Activated T-cell treated with anti-CD3 and anti-CD28 coated beads, Interleukin-2, amount 50 U/mL, for 72 hours (primary cell): ENCODE results near the gene C9orf50. TPM values are rescaled to one million over a fixed set of nuclear protein-coding genes. Genes with fewer than 3 reads are reported as not detected.

Experiments used
- ATAC-seq, 2 donors: fragments of 150-1000 bp; cut with Tn5 transposase; replicated peaks in 1 of 2; 2 replicates each; pipeline ENCODE4 v1.10.0; 2021; ENCODE audit warnings: moderate library complexity in 2 of 2, mild to moderate bottlenecking in 1 of 2
- DNase-seq, 2 donors: peaks; one replicate each; pipeline ENCODE4 v3.0.0; 2021 to 2022; ENCODE audit warnings: mixed read lengths in 1 of 2
- H3K27ac Mint-ChIP-seq: one replicate; pipeline ENCODE4 v1.8.0; 2022; ENCODE audit warnings: mild to moderate bottlenecking, moderate library complexity, mixed read lengths
- H3K27me3 Mint-ChIP-seq: one replicate; pipeline ENCODE4 v1.8.0; 2022; ENCODE audit warnings: low read depth, mixed read lengths
- H3K36me3 Mint-ChIP-seq, 2 donors: one replicate each; pipeline ENCODE4 v1.8.0; 2022; ENCODE audit warnings: mixed read lengths in 2 of 2, mild to moderate bottlenecking in 1 of 2; ENCODE audit not compliant: insufficient read depth in 2 of 2
- H3K4me1 Mint-ChIP-seq: one replicate; pipeline ENCODE4 v1.8.0; 2022; ENCODE audit warnings: low read depth, mixed read lengths
- H3K4me3 Mint-ChIP-seq, 2 donors: one replicate each; pipeline ENCODE4 v1.8.0; 2022; ENCODE audit warnings: mild to moderate bottlenecking in 2 of 2, mixed read lengths in 2 of 2, moderate library complexity in 2 of 2
- H3K9me3 Mint-ChIP-seq, 2 donors: one replicate each; pipeline ENCODE4 v1.8.0; 2022; ENCODE audit warnings: mixed read lengths in 2 of 2
- total RNA-seq, 2 donors: library from RNA; stranded (reverse); gene quantifications; one replicate each; pipeline ENCODE4 v1.2.3, GENCODE V29; 2022

Gene C9orf50
- total RNA-seq, 2 donors from 2014 or later = 0.31 TPM; not detected in 1

DNA sequence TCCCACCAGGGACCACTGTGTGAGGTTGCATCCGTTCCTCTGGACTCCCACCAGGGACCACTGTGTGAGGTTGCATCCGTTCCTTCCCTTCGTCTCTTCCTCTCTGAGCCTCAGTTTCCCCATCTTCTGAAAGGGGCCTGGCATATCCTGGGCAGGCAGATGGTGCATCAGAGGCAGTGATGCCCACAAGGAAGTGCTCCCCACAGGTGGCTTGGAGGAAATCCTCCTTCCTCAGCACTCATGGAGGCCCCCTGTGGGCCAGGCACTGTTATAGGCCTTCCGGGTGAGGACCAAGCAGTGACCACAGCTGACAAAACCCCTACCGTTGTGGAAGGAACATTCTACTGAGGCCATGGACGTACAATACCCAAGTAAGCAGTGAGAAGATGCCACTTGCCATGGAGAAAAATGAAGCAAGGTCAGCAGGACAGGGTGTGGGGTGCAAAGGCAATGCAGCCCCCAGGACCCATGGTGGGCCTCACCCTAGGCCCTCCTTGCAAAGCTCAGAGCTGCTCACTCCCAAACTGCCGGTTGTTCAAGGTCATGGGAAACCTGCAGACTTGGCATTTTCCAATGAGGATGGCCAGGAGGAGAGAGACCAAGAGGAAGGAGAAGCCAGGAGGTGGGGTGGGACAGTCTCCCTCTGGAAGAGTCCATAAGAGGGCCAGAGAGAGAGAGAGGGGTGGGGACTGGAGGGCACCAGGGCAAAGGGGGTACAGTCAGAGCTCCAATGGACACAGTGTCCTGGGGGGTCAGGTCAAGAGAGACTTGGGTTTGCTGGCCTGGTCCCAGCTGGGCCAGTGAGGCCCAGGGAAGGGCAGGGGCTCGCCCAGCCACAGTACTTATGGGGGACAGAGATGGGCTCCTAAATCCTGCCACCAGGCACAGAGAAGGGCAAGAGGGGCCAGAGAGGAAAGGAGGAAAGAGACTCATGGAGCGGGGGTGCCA, 51.1 kb downstream of the C9orf50 start:
- DNase-seq = peak in 1 of 2 donors; percentile 35
- peak overlapping the region; percentile 70 to 82 for H3K4me3 Mint-ChIP-seq
- no peak overlapping the region for H3K27ac Mint-ChIP-seq
- H3K4me1 Mint-ChIP-seq = peaks cover 21% of the 10 kb centered on the region
- H3K27me3 Mint-ChIP-seq = peaks cover 25% of the 10 kb centered on the region
- peaks cover 0 to 6% of the 10 kb centered on the region in 2 donors for H3K36me3 Mint-ChIP-seq
- H3K9me3 Mint-ChIP-seq = peaks cover 2 to 4% of the 10 kb centered on the region in 2 donors
- ATAC-seq = peak; percentile 29 to 34

DNA sequence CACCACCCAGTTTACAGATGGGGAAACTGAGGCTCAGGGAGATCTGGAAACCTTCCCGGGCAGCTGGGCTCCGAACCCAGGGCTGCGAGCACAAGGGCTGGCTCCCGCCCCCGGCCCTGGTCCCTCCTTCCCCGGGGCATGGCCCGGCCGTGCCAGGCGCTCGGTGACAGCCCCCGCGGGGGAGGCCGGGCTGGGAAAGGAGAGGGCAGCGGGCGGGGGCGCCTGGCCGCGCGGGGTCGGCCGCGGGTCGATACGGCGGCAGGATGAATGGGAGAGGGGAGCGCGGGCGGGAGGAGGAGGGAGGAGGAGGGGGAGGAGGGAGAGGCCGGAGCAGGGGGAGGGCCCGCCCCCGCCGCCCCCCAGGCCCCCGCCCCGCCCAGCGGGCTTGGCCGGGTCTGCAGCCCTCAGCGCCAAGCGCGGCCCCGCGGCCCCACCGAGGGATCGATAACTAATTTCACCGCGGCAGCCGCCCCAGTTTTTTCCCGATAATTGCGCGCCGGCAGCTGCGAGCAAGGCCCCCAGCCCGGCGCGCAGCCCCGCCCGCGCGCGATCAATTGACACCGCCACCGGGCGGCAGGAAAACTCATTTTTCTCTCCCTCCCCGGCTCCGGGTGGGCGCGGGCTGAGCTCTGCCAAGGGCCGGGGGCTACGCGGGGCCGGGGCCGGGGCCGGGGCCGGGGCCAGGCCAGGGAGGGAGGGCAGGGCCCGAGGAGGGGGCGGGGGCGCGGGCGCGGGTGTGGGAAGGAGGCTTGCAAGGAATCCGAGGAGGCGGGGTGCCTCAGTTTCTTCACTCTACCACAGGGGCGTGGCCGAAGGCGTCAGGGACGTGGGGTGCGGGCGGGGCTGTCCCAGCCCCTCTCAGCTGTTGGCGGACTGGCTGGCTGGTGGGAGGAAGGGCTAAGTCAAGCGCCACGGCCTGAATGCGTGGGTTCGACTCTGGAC, 52.1 kb downstream of the C9orf50 start:
- peaks cover under 1 to 1% of the 10 kb centered on the region in 2 donors for H3K9me3 Mint-ChIP-seq
- peaks cover 0 to 3% of the 10 kb centered on the region in 2 donors for H3K36me3 Mint-ChIP-seq
- DNase-seq = peak in 1 of 2 donors; percentile 28
- no peak overlapping the region for H3K27ac Mint-ChIP-seq
- ATAC-seq = peak; percentile 37 to 43
- H3K4me3 Mint-ChIP-seq = peak overlapping the region; percentile 70 to 82
- peaks cover 25% of the 10 kb centered on the region for H3K27me3 Mint-ChIP-seq
- H3K4me1 Mint-ChIP-seq = peaks cover 21% of the 10 kb centered on the region

DNA sequence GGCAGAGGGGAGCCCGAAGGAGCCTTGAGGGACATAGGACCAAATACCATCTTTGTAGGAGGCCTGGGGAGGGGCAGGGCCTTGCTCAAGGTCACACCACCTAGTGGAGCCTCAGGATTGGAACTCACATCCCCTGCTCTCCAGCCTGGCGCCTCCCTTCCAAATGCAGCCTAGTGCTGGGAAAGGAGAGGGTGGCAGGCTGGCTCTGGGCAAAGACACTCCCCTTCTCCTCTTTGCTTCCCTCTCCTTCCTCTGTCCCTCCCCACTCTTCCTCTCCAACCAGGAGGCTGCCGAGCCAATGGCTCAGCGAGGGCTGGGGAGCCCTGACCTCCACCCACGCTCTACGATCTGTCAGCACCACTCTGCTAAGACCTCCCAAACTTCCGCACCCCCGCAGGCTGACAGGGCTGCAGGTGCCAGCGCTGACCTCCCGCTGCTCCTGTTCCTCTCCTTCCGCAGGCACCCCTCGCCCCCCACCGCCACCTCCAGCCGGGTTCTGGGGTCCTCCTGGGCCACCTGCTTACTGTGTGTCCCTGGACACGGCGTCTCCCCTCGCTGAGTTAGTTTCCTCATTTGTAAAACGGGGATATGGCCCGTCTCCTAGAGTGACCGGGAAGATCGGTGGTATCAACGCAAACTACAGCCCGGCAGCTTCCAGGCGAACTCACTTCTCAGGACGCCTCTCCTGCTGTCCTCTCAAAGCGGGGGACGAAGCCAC, 52.9 kb downstream of the C9orf50 start:
- ATAC-seq = no peak
- Mint-ChIP-seq H3K4me3 (peak overlapping the region; percentile 36 to 75), H3K9me3 (no peaks in the 10 kb centered on the region), H3K4me1 (peaks cover 21% of the 10 kb centered on the region), H3K27me3 (peaks cover 25% of the 10 kb centered on the region), H3K27ac (no peak overlapping the region), H3K36me3 (no peaks in the 10 kb centered on the region)
- no peak for DNase-seq

DNA sequence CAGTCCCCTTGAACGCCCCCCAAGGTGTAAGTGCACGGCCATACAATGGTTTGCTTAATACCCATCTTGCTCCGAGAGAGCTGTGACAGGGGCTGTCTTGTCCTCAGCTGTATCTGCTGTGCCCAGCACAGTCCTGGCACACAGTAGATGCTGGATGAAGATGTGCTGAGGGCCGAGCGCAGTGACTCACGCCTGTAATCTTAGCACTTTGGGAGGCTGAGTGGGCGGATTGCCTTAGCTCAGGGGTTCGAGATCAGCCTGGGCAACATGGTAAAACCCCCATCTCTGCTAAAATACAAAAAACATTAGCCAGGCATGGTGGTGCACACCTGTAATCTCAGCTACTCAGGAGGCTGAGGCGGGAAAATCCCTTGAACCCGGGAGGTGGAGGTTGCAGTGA, 53.6 kb downstream of the C9orf50 start:
- Mint-ChIP-seq H3K4me3 (peak overlapping the region in 1 of 2 donors; percentile 36), H3K36me3 (no peaks in the 10 kb centered on the region), H3K27ac (no peak overlapping the region), H3K9me3 (no peaks in the 10 kb centered on the region), H3K27me3 (peaks cover 25% of the 10 kb centered on the region), H3K4me1 (peaks cover 21% of the 10 kb centered on the region)
- no peak for DNase-seq
- ATAC-seq = no peak

DNA sequence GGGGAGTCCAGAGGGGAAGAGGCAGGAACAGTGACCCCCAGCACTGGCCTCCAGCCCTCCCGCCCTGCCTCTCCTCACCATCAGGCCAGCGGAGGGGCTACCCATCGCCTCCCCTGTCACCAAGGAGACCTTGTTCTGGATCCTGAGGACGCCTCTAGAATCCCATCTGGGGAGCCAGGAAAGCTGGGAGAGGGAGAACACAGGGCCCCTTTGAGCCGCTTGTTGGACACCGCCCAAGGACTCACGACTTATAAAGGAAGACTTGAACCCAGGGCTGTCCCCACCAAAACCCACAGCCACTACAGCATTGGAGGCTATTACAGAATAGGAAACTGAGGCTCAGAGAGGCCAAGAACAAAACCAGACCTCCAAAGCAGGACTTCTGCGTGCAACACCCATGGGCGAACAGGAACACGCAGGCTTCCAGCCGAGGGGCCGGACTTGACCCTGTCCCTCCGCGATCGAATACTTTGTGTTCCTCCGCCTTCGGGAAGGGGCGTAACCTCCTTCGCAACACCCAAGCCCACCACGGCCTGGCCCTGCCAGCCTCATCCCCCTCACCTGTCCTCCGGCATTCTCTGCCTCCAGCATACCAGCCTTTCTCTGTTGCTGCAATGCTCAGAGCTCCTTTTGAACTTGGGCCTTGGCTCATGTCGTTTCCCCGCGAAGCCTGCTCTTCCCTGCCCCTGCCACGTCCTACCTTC, 54.2 kb downstream of the C9orf50 start:
- Mint-ChIP-seq H3K4me3 (no peak overlapping the region), H3K9me3 (no peaks in the 10 kb centered on the region), H3K27me3 (peaks cover 25% of the 10 kb centered on the region), H3K4me1 (peaks cover 21% of the 10 kb centered on the region), H3K36me3 (no peaks in the 10 kb centered on the region), H3K27ac (no peak overlapping the region)
- ATAC-seq (no peak), DNase-seq (no peak)

DNA sequence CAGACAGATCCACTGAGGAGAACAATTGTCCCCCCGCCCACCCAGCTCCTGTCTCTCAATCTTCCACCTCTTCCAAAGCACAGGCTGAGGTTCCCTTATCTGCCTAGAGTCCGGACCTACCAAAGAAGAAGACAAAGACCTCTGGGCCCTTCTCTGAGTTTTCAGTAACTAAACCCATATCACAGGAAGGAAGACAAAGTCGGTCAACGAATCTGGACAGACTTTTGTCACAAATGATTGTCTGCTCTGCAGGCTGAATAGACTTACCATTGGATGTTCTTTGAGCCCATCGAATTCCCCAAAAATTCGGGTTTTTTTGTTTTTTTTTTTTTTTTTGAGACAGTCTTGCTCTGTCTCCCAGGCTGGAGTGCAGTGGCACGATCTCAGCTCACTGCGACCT, 58.0 kb downstream of the C9orf50 start:
- DNase-seq = no peak
- no peak for ATAC-seq

DNA sequence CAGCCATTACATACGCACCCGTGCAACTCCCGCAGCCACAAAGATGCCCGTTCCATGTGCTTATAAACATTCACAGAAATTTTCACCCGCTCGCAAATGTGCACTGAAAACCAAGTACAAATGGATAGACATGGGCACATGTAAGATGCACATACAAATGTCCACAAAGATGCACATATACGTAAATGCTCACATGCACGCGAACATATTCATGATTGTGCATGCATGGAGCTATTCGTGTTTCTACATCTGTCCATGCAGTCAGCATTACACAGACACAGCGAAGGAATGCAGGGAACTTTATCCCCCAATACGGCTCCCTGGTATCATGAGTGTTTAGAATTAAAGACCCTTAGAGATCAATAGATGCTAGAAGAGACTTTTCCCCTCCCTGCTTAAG, 58.4 kb downstream of the C9orf50 start:
- Mint-ChIP-seq H3K9me3 (no peaks in the 10 kb centered on the region), H3K27me3 (peaks cover 5% of the 10 kb centered on the region), H3K36me3 (no peaks in the 10 kb centered on the region), H3K27ac (no peak overlapping the region), H3K4me3 (no peak overlapping the region), H3K4me1 (no peaks in the 10 kb centered on the region)
- no peak for ATAC-seq
- no peak for DNase-seq

More for the DNA sequence above, 58.0 kb downstream of the C9orf50 start:
- Mint-ChIP-seq H3K36me3 (no peaks in the 10 kb centered on the region), H3K27ac (no peak overlapping the region), H3K9me3 (no peaks in the 10 kb centered on the region), H3K4me1 (no peaks in the 10 kb centered on the region), H3K4me3 (no peak overlapping the region), H3K27me3 (peaks cover 8% of the 10 kb centered on the region)

Other genes with a start within 250 kb of the C9orf50 start
- gene NTMT1, start 5.1 kb upstream of the C9orf50 start, total RNA-seq = 10 to 100 TPM; 39.3 to 51.9 TPM
- 10 to 100 TPM; 16.9 to 20.2 TPM for gene ASB6, start 21.1 kb upstream of the C9orf50 start, total RNA-seq
- 1 to 10 TPM; 3.3 to 6.1 TPM for gene PRRX2, start 44.5 kb upstream of the C9orf50 start, total RNA-seq
- under 1 TPM; 0.48 to 0.74 TPM for gene PTGES, start 131.9 kb upstream of the C9orf50 start, total RNA-seq
- gene TOR1B, start 182.1 kb upstream of the C9orf50 start, total RNA-seq = 10 to 100 TPM; 19.9 to 32.0 TPM
- 10 to 100 TPM; 47.0 to 49.3 TPM for gene TOR1A, start 203.0 kb upstream of the C9orf50 start, total RNA-seq
- gene C9orf78, start 214.2 kb upstream of the C9orf50 start, total RNA-seq = 10 to 100 TPM; 44.6 to 51.7 TPM
- 10 to 100 TPM; 74.4 to 77.9 TPM for gene USP20, start 214.4 kb upstream of the C9orf50 start, total RNA-seq